ENCODE data around the gene VGLL1. TPM values are rescaled to one million over a fixed set of nuclear protein-coding genes. Genes with fewer than 3 reads are reported as not detected.

The VGLL1 gene
- polyA plus RNA-seq, 1 donor = not detected

GRCh38 chrX:136555694-136556093, 23.7 kb downstream of the VGLL1 start:
- no peak for DNase-seq

GRCh38 chrX:136572030-136572429, 40.0 kb downstream of the VGLL1 start:
- DNase-seq = no peak

GRCh38 chrX:136574548-136574947, 42.5 kb downstream of the VGLL1 start:
- peak; percentile 15 for DNase-seq

GRCh38 chrX:136577552-136577951, 45.5 kb downstream of the VGLL1 start:
- DNase-seq = peak; percentile 34

- no peak for DNase-seq
These were observed 48.3 kb downstream of the VGLL1 start for GRCh38 chrX:136580316-136580715.

- no peak for DNase-seq
These were observed 50.6 kb downstream of the VGLL1 start for GRCh38 chrX:136582624-136583023.

- no peak for DNase-seq
These were observed 52.5 kb downstream of the VGLL1 start for GRCh38 chrX:136584545-136584944.

- no peak for DNase-seq
These were observed 53.2 kb downstream of the VGLL1 start for GRCh38 chrX:136585262-136585661.

GRCh38 chrX:136585960-136586359, 53.9 kb downstream of the VGLL1 start:
- DNase-seq = no peak

GRCh38 chrX:136586386-136586785, 54.4 kb downstream of the VGLL1 start:
- DNase-seq = no peak

GRCh38 chrX:136587532-136587931, 55.5 kb downstream of the VGLL1 start:
- DNase-seq = no peak

- no peak for DNase-seq
These were observed 56.0 kb downstream of the VGLL1 start for GRCh38 chrX:136588036-136588435.

- no peak for DNase-seq
These were observed 58.0 kb downstream of the VGLL1 start for GRCh38 chrX:136589966-136590365.

- no peak for DNase-seq
These were observed 65.3 kb downstream of the VGLL1 start for GRCh38 chrX:136597356-136597755.

GRCh38 chrX:136597954-136598353, 65.9 kb downstream of the VGLL1 start:
- DNase-seq = no peak

GRCh38 chrX:136598631-136599030, 66.6 kb downstream of the VGLL1 start:
- no peak for DNase-seq

GRCh38 chrX:136600059-136600458, 68.0 kb downstream of the VGLL1 start:
- no peak for DNase-seq

Other genes starting within 250 kb of the VGLL1 start
- gene ADGRG4, start 231.3 kb upstream of the VGLL1 start, polyA plus RNA-seq (ENCODE audit: insufficient read length) = not detected
- not detected for gene BRS3, start 44.3 kb upstream of the VGLL1 start, polyA plus RNA-seq (ENCODE audit: insufficient read length)
- 98.5 TPM for gene HTATSF1, start 34.6 kb upstream of the VGLL1 start, polyA plus RNA-seq (ENCODE audit: insufficient read length)
- gene CD40LG, start 115.9 kb downstream of the VGLL1 start, polyA plus RNA-seq (ENCODE audit: insufficient read length) = not detected
- gene ARHGEF6, start 248.7 kb downstream of the VGLL1 start, polyA plus RNA-seq (ENCODE audit: insufficient read length) = 38.2 TPM